ENCODE measurements around the gene ACTN1. TPM values are rescaled to one million over a fixed set of nuclear protein-coding genes. Genes with fewer than 3 reads are reported as not detected.

The ACTN1 gene
- total RNA-seq, 1 experiment from 2014 or later: 212 TPM

GRCh38 chr14:68936980-68937379, 42.1 kb downstream of the ACTN1 start:
- DNase-seq (ENCODE audit: low read depth, low spot score): no peak

DNA sequence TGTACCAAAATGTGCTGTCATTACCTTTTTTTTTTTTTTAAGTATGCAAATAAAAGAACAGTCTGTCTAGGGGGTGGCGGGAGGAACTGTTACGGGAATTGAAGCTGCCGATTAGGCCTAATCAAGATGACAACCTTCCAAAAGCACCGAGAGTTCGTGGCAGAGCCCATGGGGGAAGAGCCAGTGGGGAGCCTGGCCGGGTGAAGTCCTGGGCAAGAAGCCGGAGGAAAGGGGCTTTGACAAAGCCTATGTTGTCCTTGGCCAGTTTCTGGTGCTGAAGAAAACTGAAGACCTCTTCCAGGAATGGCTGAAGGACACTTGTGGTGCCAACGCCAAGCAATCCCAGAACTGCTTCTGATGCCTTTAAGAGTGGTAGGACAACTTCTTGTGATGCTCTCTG, 42.6 kb downstream of the ACTN1 start:
- Histone ChIP-seq H3K36me3 (ENCODE audit: control insufficient read depth, insufficient read depth, low read length) (no peaks in the 10 kb centered on the region), H3K27me3 (ENCODE audit: control insufficient read depth, insufficient read depth, low read length) (no peaks in the 10 kb centered on the region), H3K4me1 (ENCODE audit: control insufficient read depth, insufficient read depth, low read length) (peaks cover 46% of the 10 kb centered on the region), H3K4me3 (ENCODE audit: low read depth in 2 of 2, low read length in 2 of 2) (no peak overlapping the region), H3K9me3 (ENCODE audit: control insufficient read depth, insufficient read depth, low read depth, low read length) (no peaks in the 10 kb centered on the region), H3K27ac (ENCODE audit: low read length) (no peak overlapping the region)
- ChIA-PET CTCF (interaction anchor here (0.7 kb wide), 1 partner anchor 117 kb away, joined by 8 read pairs; no protein-coding TSS in a partner anchor), POLR2A (interaction anchor here (0.6 kb wide), 1 partner anchor 69 kb away, joined by 3 read pairs; no protein-coding TSS in a partner anchor)
- DNase-seq (ENCODE audit: low read depth, low spot score): no peak
- intact Hi-C loops (cut with micrococcal nuclease; ENCODE audit: unreplicated experiment) (no loop called here), in situ Hi-C loops (cut with HindIII; ENCODE audit: low pct_unique_long_range_greater_than_20kb, low sequenced_read_pairs) (no loop called here)
- no peak for TF ChIP-seq TCF7L2 (IDR thresholded peaks at IDR 0.05; ENCODE audit: low read depth, low read length)
- TF ChIP-seq POLR2AphosphoS5 (IDR thresholded peaks at IDR 0.05; ENCODE audit: low read depth, low read length): no peak
- TF ChIP-seq REST (IDR thresholded peaks at IDR 0.05; ENCODE audit: insufficient read depth in 1 of 2, low read depth in 2 of 2, low read length in 1 of 2): no peak
- no peak for TF ChIP-seq SIN3A (IDR thresholded peaks at IDR 0.05; ENCODE audit: borderline replicate concordance, insufficient read depth, low read depth, low read length)
- TF ChIP-seq CTCF (IDR thresholded peaks at IDR 0.05): no peak
- no TSS peak for BruUV-seq (replicated peaks)
- no peak for ATAC-seq

More at GRCh38 chr14:68936980-68937379, 42.1 kb downstream of the ACTN1 start:
- H3K4me1 ChIP-seq (ENCODE audit: control insufficient read depth, insufficient read depth, low read length): peaks cover 51% of the 10 kb centered on the region
- H3K36me3 ChIP-seq (ENCODE audit: control insufficient read depth, insufficient read depth, low read length): no peaks in the 10 kb centered on the region
- no TSS peak for BruUV-seq (replicated peaks)
- ChIA-PET CTCF (no interaction called here), POLR2A (interaction anchor here (0.6 kb wide), 1 partner anchor 70 kb away, joined by 3 read pairs; no protein-coding TSS in a partner anchor)
- H3K27ac ChIP-seq (ENCODE audit: low read length): no peak overlapping the region
- H3K9me3 ChIP-seq (ENCODE audit: control insufficient read depth, insufficient read depth, low read depth, low read length): no peaks in the 10 kb centered on the region
- H3K4me3 ChIP-seq (ENCODE audit: low read depth in 2 of 2, low read length in 2 of 2): no peak overlapping the region
- TF ChIP-seq REST (IDR thresholded peaks at IDR 0.05; ENCODE audit: insufficient read depth in 1 of 2, low read depth in 2 of 2, low read length in 1 of 2) (no peak), POLR2AphosphoS5 (IDR thresholded peaks at IDR 0.05; ENCODE audit: low read depth, low read length) (no peak), TCF7L2 (IDR thresholded peaks at IDR 0.05; ENCODE audit: low read depth, low read length) (no peak), SIN3A (IDR thresholded peaks at IDR 0.05; ENCODE audit: borderline replicate concordance, insufficient read depth, low read depth, low read length) (no peak), CTCF (IDR thresholded peaks at IDR 0.05) (no peak)
- intact Hi-C loops (cut with micrococcal nuclease; ENCODE audit: unreplicated experiment): no loop called here
- ATAC-seq: no peak
- H3K27me3 ChIP-seq (ENCODE audit: control insufficient read depth, insufficient read depth, low read length): no peaks in the 10 kb centered on the region
- in situ Hi-C loops (cut with HindIII; ENCODE audit: low pct_unique_long_range_greater_than_20kb, low sequenced_read_pairs): no loop called here
